Activated B cell treated with CpG ODN at 0.5 μM for 24 hours (primary cell): ENCODE results near the gene CPEB1. TPM values are rescaled to one million over a fixed set of nuclear protein-coding genes. Genes with fewer than 3 reads are reported as not detected.
A peak's percentile ranks its signal among the peaks of the same experiment; 100 is the strongest.
"Not testable (repeated sequence)": the region's sequence is repeated elsewhere in the genome, so short reads cannot be mapped to it uniquely, and the experiment has no call there.

Source experiments
- ATAC-seq: fragments of 200-7000 bp; cut with Tn5 transposase; one replicate; pipeline ENCODE4 v1.10.0; 2021; ENCODE audit warnings: low read depth, mild to moderate bottlenecking, moderate library complexity
- CTCF ChIA-PET: fragments of 350-600 bp; sonication (Branson Sonifier 250); formaldehyde crosslinking; loops from one replicate; lab custom pipeline; 2021; ENCODE audit warnings: antibody characterized with exemption; lab: Charles Lee
- POLR2A ChIA-PET: fragments of 350-600 bp; sonication (Branson Sonifier 250); formaldehyde crosslinking; loops from one replicate; lab custom pipeline; 2021; ENCODE audit warnings: antibody characterized with exemption; lab: Charles Lee
- DNase-seq: peaks from one replicate; pipeline ENCODE4 v3.0.0; 2022
- H3K27ac Mint-ChIP-seq: one replicate; pipeline ENCODE4 v1.8.0; 2020; ENCODE audit warnings: mixed read lengths
- H3K27me3 Mint-ChIP-seq: one replicate; pipeline ENCODE4 v1.8.0; 2021; ENCODE audit warnings: mixed read lengths
- H3K36me3 Mint-ChIP-seq: one replicate; pipeline ENCODE4 v1.8.0; 2021; ENCODE audit warnings: low read depth, mixed read lengths
- H3K4me1 Mint-ChIP-seq: one replicate; pipeline ENCODE4 v1.8.0; 2021; ENCODE audit warnings: mixed read lengths
- H3K4me3 Mint-ChIP-seq: one replicate; pipeline ENCODE4 v1.8.0; 2020; ENCODE audit warnings: mild to moderate bottlenecking, mixed read lengths
- H3K9me3 Mint-ChIP-seq: one replicate; pipeline ENCODE4 v1.8.0; 2020; ENCODE audit warnings: mixed read lengths
- CTCF ChIP-seq: fragments of 200-600 bp; IDR thresholded peaks from one replicate; pipeline ENCODE4 v1.8.0; 2022; ENCODE audit warnings: antibody characterized with exemption, mild to moderate bottlenecking
- intact Hi-C: fragments of 100-400 bp; cut with micrococcal nuclease; formaldehyde crosslinking; loops from one replicate; pipeline ENCODE4 v1.15.1; 2024
- total RNA-seq: library from RNA; stranded (reverse); gene quantifications from 2 replicates; pipeline ENCODE4 v1.2.3, GENCODE V29; 2022

The CPEB1 gene
- total RNA-seq, 1 donor from 2014 or later = not detected

GRCh38 chr15:82646250-82647044 lies 716 bp downstream of the CPEB1 start:
- H3K27me3 Mint-ChIP-seq = peaks cover 56% of the 10 kb centered on the region
- no peak for ATAC-seq
- peak overlapping the region; percentile 54 for H3K4me3 Mint-ChIP-seq
- no peak for DNase-seq
- H3K36me3 Mint-ChIP-seq = no peaks in the 10 kb centered on the region
- TF ChIP-seq CTCF = no peak
- H3K4me1 Mint-ChIP-seq = peaks cover 5% of the 10 kb centered on the region
- no peaks in the 10 kb centered on the region for H3K9me3 Mint-ChIP-seq
- POLR2A ChIA-PET = no interaction called here
- CTCF ChIA-PET = no interaction called here
- intact Hi-C loops = loop anchor here (5.0 kb wide), 1 partner anchor 341 kb away; the partner anchor contains the start of gene RAMAC
- H3K27ac Mint-ChIP-seq = no peak overlapping the region

GRCh38 chr15:82644967-82645852 lies 2.0 kb downstream of the CPEB1 start:
- CTCF ChIA-PET, H3K27ac Mint-ChIP-seq: not testable (repeated sequence)
- intact Hi-C loops = loop anchor here (5.0 kb wide), 1 partner anchor 342 kb away; the partner anchor contains the start of gene RAMAC

GRCh38 chr15:82643992-82644391 lies 3.2 kb downstream of the CPEB1 start:
- POLR2A ChIA-PET = no interaction called here
- TF ChIP-seq CTCF = no peak
- peaks cover 65% of the 10 kb centered on the region for H3K27me3 Mint-ChIP-seq
- H3K36me3 Mint-ChIP-seq = no peaks in the 10 kb centered on the region
- H3K4me3 Mint-ChIP-seq = no peak overlapping the region
- no peak for DNase-seq
- no peak for ATAC-seq
- H3K4me1 Mint-ChIP-seq = peaks cover 5% of the 10 kb centered on the region
- H3K27ac Mint-ChIP-seq = no peak overlapping the region
- CTCF ChIA-PET = no interaction called here
- H3K9me3 Mint-ChIP-seq = no peaks in the 10 kb centered on the region
- intact Hi-C loops = no loop called here

More at GRCh38 chr15:82644967-82645852, 2.0 kb downstream of the CPEB1 start:
- POLR2A ChIA-PET, H3K4me1 Mint-ChIP-seq, H3K4me3 Mint-ChIP-seq, DNase-seq, H3K36me3 Mint-ChIP-seq, H3K9me3 Mint-ChIP-seq, ATAC-seq: not testable (repeated sequence)
- peaks cover 61% of the 10 kb centered on the region for H3K27me3 Mint-ChIP-seq

GRCh38 chr15:82642656-82643055 lies 4.5 kb downstream of the CPEB1 start:
- ChIA-PET CTCF (no interaction called here), POLR2A (no interaction called here)
- intact Hi-C loops = no loop called here
- H3K27me3 Mint-ChIP-seq = peaks cover 60% of the 10 kb centered on the region
- no peak for DNase-seq
- H3K36me3 Mint-ChIP-seq = no peaks in the 10 kb centered on the region
- no peak for ATAC-seq
- H3K9me3 Mint-ChIP-seq = no peaks in the 10 kb centered on the region
- no peak overlapping the region for H3K27ac Mint-ChIP-seq
- TF ChIP-seq CTCF = no peak
- no peak overlapping the region for H3K4me3 Mint-ChIP-seq
- peaks cover 3% of the 10 kb centered on the region for H3K4me1 Mint-ChIP-seq

- CTCF ChIA-PET = no interaction called here
- intact Hi-C loops = no loop called here
- no peak overlapping the region for H3K4me3 Mint-ChIP-seq
Observed at GRCh38 chr15:82641129-82641798, 5.9 kb downstream of the CPEB1 start.

More at GRCh38 chr15:82641129-82641798, 5.9 kb downstream of the CPEB1 start:
- DNase-seq (no peak), ATAC-seq (no peak)
- Mint-ChIP-seq H3K9me3 (no peaks in the 10 kb centered on the region), H3K27me3 (peaks cover 61% of the 10 kb centered on the region), H3K4me1 (peaks cover 3% of the 10 kb centered on the region), H3K27ac (no peak overlapping the region), H3K36me3 (no peaks in the 10 kb centered on the region)
- POLR2A ChIA-PET = no interaction called here
- no peak for TF ChIP-seq CTCF
